DMS 273 (cell line): ENCODE measurements around the gene HNRNPR.
"Not testable (repeated sequence)": the region's sequence is repeated elsewhere in the genome, so short reads cannot be mapped to it uniquely, and the experiment has no call there.

Experiments used
- DNase-seq: peaks from one replicate; lab custom pipeline; 2025; ENCODE audit not compliant: unreplicated experiment; lab: John Stamatoyannopoulos, UW

HNRNPR gene

GRCh38 chr1:23331713-23332112, 12.4 kb downstream of the HNRNPR start:
- DNase-seq = no peak

- DNase-seq = no peak
These were observed 13.2 kb downstream of the HNRNPR start for GRCh38 chr1:23330846-23331245.

- DNase-seq = no peak
These were observed 18.7 kb downstream of the HNRNPR start for GRCh38 chr1:23325393-23325792.

GRCh38 chr1:23322770-23323169, 21.3 kb downstream of the HNRNPR start:
- DNase-seq = no peak

- DNase-seq = not testable (repeated sequence)
These were observed 33.8 kb downstream of the HNRNPR start for GRCh38 chr1:23310280-23310679.

GRCh38 chr1:23304140-23304620, 39.9 kb downstream of the HNRNPR start:
- DNase-seq = no peak

- DNase-seq = no peak
These were observed 40.6 kb downstream of the HNRNPR start for GRCh38 chr1:23303524-23303923.

- no peak for DNase-seq
These were observed 47.2 kb downstream of the HNRNPR start for GRCh38 chr1:23296931-23297330.

GRCh38 chr1:23291706-23292105, 52.4 kb downstream of the HNRNPR start:
- DNase-seq = no peak

- no peak for DNase-seq
These were observed 53.1 kb downstream of the HNRNPR start for GRCh38 chr1:23290836-23291565.

GRCh38 chr1:23288671-23289070, 55.4 kb downstream of the HNRNPR start:
- no peak for DNase-seq

GRCh38 chr1:23288201-23288600, 55.9 kb downstream of the HNRNPR start:
- DNase-seq = no peak

- DNase-seq = no peak
These were observed 57.7 kb downstream of the HNRNPR start for GRCh38 chr1:23286401-23286800.

GRCh38 chr1:23283667-23284602, 60.1 kb downstream of the HNRNPR start:
- no peak for DNase-seq

GRCh38 chr1:23282957-23283356, 61.1 kb downstream of the HNRNPR start:
- DNase-seq = no peak

GRCh38 chr1:23278717-23279116, 65.4 kb downstream of the HNRNPR start:
- no peak for DNase-seq

GRCh38 chr1:23276531-23276930, 67.6 kb downstream of the HNRNPR start:
- DNase-seq = no peak

- no peak for DNase-seq
These were observed 70.0 kb downstream of the HNRNPR start for GRCh38 chr1:23274134-23274505.

- no peak for DNase-seq
These were observed 70.5 kb downstream of the HNRNPR start for GRCh38 chr1:23273450-23274133.

GRCh38 chr1:23263380-23263887, 80.7 kb downstream of the HNRNPR start:
- DNase-seq = no peak

GRCh38 chr1:23258082-23258481, 86.0 kb downstream of the HNRNPR start:
- not testable (repeated sequence) for DNase-seq
